GM21528 (cell line): ENCODE results near the gene KRTAP10-5.
"Not testable (repeated sequence)": the region's sequence is repeated elsewhere in the genome, so short reads cannot be mapped to it uniquely, and the experiment has no call there.

ENCODE experiments used
- ATAC-seq: cut with Tn5 transposase; IDR thresholded peaks from one replicate; pipeline ENCODE4 v1.9.1; 2021; ENCODE audit warnings: mild to moderate bottlenecking, moderate library complexity; ENCODE audit not compliant: unreplicated experiment, low FRiP score

The KRTAP10-5 gene, protein sequence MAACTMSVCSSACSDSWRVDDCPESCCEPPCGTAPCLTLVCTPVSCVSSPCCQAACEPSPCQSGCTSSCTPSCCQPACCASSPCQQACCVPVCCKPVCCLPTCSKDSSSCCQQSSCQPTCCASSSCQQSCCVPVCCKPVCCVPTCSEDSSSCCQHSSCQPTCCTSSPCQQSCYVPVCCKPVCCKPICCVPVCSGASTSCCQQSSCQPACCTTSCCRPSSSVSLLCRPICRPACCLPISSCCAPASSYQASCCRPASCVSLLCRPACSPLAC

DNA sequence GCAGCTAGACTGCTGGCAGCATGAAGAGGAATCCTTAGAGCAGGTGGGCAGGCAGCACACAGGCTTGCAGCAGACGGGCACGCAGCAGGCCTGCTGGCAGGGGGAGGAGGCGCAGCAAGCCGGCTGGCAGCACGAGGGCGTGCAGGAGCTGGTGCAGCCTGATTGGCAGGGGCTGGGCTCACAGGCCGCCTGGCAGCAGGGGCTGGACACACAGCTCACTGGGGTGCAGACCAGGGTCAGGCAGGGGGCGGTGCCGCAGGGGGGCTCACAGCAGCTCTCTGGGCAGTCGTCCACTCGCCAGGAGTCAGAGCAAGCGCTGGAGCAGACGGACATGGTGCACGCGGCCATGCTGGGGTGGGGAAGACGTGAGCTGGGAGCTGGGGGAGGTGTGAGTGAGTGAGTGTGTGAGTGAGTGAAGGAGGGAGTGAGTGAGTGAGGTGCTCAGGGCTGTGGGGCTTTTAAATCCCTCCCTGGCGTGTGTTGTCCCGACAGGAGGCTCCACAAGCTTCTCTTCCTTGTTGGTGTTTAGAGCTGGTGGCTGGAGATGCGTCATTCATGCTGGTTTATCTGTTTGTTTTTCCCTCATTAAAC, at the start of gene KRTAP10-5:
TSS of gene KRTAP10-5 (minus strand) at position 374 of the 591 bp plus-strand sequence. CDS start at position 348, 26 bp downstream.
- not testable (repeated sequence) for ATAC-seq

DNA sequence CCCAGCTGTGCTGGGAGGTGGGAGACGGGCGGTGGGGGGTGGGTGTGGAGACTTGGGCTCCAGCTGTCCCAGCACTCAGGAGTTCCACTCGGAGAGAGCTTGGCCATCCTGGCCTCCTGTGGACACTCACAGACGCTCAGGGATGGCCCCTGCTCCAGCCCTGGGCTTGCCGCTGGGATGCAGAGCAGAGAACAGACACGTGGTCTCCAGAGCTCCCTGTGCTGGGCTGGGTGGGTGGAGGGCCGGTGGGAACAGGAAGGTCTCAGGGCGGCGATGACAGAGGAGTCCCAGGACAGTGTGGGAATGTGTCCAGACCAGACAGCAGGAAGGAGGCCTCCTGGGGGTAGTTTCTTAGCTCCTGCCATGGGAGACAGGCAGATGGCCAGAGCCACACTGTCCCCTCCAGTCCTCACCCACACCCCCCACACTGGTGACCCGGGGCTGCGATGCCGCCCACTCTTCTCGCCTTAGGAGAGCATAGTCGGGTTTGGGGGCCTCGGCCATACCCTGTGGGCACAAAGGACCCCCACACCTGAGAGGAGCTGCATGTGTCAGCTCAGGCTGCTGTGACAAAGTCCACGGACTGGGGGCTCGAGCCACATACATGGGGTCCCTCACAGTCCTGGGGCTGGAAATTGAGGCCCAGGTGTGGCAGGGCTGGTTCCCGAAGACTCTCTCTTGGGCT, 48.4 kb upstream of the KRTAP10-5 start:
- no peak for ATAC-seq

DNA sequence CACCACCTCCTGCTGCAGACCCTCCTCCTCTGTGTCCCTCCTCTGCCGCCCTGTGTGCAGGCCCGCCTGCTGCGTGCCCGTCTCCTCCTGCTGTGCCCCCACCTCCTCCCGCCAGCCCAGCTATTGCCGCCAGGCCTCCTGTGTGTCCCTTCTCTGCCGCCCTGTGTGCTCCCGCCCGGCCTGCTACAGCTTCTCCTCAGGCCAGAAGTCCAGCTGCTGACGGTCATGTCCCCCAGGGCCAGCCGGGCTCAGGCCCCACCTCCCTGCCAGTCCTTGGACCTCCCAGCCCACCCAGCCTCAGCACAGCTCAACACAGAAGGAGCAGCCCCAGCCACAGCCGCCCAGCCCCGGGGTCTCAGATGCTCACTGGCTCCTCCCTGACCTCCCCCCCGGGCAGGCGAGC, 47.4 kb upstream of the KRTAP10-5 start:
- ATAC-seq = not testable (repeated sequence)

DNA sequence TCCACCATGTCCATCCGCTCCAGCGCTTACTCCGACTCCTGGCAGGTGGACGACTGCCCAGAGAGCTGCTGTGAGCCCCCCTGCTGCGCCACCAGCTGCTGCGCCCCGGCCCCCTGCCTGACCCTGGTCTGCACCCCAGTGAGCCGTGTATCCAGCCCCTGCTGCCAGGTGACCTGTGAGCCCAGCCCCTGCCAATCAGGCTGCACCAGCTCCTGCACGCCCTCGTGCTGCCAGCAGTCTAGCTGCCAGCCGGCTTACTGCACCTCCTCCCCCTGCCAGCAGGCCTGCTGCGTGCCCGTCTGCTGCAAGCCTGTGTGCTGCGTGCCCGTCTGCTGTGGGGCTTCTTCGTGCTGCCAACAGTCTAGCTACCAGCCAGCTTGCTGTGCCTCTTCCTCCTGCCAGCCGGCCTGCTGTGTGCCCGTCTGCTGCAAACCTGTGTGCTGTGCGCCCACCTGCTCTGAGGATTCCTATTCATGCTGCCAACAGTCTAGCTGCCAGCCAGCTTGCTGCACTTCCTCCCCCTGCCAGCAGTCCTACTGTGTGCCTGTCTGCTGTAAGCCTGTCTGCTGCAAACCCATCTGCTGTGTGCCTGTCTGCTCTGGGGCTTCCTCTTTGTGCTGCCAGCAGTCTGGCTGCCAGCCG, 46.9 kb upstream of the KRTAP10-5 start:
- not testable (repeated sequence) for ATAC-seq

DNA sequence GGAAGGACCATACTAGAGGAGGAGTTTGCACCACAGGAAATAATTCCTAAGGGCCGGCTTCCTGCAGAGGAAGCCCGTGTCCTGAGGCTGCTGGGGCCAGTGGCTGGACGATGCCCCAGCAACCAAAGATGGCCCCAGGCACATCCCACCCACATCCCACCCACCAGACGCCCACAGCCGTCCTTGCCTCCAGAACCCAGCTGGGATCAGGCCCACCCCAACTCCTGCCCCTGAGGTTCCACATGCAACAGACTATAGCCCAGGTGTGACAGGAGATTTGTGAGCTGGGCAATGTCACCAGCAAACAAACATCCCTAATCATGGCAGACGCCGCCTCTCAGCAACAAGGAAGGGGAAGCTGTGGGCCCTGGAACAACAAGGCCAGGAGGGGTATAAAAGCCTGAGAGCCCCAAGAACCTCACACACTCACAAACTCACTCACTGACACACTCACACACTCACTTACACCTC, 46.3 kb upstream of the KRTAP10-5 start, which contains the start of gene KRTAP10-9:
TSS of gene KRTAP10-9 (plus strand) at position 421 of the 471 bp plus-strand sequence. CDS start 79 bp downstream, outside the sequence.
- no peak for ATAC-seq

DNA sequence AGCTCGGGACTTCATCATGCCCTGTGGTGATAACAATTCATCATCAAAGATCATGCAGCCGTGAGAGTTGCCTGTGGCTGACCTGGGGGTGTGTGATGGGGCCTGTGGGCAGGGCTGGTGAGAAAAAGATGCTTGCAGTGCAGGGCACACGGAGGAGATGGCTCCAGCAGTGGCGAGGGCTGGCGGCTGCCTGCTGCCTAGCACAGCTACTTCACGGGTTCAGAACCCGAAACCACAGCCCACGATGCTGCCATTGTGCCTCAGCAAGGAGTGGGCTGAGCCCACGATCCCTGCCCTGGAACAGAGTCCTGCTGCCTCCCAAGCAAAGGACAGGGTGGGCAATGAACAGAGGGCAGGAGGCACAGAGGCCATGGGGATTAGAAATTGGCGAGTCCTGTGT, 45.9 kb upstream of the KRTAP10-5 start:
- no peak for ATAC-seq

DNA sequence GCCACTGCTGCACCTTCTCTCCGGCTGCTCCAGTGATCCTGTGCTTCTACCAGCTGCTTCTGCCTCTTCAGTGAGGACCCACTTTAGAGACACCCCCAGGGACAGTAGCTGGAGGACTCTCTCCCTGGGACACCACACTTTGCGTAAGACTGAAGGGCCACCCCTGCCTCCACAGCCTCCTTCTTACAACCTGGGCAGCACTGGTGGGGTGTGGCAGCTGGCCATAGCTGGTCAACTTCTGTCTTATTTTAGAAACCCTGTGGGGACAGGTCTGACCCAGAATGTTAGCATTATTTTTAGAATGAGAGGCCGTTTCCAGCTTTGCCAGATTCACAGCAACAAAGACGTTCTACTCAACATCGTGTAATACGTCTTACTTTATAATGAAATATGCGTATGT, 45.4 kb upstream of the KRTAP10-5 start:
- ATAC-seq = no peak

DNA sequence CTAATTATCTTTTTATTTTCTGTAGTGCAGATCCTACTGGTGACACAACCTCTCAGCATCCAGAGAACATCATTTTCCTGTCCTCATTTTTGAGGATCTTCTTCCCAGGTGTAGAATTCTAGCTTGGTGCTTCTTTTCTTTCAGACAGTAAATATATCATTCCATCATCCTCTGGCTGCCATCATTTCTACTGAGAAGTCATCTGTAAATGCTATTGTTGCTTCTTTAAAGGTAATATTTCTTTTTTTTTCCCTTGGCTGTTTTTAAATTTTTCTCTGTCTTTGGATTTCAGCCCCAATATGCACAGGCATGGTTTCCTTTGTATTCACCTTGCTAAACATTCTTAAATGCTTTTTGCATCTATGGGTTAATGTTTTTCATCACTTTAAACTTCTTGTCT, 43.2 kb upstream of the KRTAP10-5 start:
- ATAC-seq = no peak

DNA sequence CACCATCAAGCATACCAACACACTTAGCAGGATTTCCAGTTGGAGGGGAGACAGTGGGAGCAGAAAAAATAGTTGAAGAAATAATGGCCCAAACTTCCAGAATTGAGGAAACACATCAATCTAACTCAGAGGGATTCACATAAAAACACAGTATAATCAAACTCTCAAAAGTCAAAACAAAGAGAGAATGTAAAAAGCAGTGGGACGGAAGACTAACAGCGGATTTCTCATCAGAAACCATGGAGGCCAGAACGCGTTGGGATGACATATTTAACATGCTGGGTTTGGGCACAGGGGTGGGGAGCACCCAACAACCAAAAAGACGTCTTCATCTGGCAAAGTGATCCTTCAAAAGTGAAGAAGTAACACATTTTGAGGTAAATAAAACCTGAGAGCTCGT, 39.5 kb upstream of the KRTAP10-5 start:
- no peak for ATAC-seq

DNA sequence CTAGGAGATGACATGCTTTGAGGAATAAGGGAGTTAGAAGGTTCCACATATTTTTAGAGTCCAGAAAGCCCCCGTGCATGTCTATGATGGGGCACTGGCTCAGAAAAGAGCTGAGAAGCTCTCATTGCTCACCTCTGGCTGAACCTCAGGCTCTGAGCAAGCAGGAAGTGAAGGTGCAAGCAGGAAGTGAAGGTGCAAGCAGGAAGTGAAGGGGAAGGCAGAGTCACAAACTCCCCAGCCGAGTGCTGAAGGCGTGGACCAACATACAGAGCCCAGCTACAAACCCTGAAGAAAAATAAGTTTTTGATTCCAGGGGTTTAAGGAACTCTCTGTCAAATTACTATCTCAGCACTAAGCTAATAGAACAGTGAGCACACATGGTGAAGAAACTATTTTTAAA, 38.5 kb upstream of the KRTAP10-5 start:
- no peak for ATAC-seq

DNA sequence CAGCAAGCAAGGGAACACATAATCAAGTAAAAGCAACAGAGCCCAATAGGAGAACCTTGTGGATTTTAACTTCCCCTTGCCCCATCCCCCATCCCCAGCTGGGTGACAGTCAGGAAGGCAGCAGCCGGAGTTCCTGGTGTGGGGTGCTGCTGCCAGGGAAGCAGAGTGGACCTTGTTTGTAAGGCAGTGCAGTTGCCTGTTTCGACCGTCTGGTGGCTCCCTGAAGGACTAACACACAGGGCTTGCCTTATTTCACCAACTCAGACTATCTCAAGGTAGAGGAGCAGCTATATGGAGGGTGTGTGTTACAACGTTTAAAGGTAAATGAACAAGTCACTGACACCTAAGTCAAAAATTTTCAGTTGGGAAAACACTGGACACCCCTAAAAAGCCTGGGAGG, 38.1 kb upstream of the KRTAP10-5 start:
- ATAC-seq = no peak

DNA sequence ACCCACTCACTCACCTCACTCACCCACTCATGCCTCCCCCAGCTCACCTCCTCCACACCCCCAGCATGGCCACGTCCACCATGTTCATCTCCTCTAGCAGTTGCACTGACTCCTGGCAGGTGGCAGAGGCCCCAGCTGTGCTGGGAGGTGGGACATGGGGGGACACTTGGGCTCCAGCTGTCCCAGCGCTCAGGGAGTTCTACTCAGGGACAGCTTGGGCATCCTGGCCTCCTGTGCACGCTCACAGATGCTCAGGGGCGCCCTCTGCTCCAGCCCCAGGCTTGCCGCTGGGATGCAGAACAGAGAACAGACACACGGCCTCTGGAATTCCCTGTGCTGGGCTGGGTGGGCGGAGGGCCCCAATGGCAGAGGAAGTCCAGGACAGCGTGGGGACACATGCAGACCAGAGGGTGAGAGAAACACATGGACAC, 36.7 kb upstream of the KRTAP10-5 start:
- ATAC-seq = no peak

DNA sequence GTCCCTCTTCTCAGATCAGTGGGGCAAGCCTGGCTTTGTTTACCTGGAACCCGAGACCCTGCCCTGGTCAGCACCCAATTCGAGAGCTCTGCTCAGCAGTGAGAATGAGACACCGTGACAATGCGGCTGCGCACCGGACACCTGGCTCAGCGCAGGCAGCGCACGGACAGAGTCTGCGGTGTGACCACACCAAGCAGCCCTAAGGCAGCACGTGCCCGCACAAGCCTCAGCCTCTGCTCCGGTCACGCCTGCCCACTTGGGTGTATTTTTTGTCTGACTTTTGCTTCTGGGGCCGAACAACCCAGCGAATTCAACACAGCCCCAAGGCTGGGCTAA, 36.2 kb upstream of the KRTAP10-5 start:
- no peak for ATAC-seq

DNA sequence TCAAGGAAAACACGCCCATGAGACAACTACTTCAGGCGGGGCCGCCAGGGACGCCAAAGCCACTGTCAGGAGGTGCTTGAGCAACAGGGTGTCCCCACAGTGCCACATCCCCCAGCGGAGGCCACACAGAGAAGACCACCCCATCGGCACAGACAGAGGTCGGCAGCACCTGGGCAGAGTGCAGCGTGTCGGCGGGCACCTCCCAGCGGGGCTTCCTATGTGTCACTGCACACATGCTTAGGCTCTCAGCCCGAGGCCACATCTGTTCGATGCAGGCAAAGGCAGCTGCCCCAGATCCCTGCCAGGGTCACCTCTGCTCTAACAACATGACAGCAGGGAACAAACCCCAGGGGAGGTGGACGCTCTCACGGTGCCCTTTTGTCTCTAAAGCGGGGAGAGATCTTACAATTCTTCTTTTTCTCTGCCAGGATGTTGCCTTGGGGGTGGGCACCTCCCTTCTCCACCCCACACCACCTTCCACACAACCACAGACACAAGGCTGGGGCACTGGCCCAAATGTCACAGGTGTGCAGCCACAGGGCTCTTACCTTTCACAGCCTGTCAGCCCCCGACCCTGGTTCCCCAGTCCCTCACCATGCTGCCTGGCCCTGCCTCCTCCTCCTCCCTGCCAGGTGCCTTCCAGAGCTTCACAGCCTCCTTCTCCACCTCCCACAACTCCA, 35.6 kb upstream of the KRTAP10-5 start:
- ATAC-seq = no peak

DNA sequence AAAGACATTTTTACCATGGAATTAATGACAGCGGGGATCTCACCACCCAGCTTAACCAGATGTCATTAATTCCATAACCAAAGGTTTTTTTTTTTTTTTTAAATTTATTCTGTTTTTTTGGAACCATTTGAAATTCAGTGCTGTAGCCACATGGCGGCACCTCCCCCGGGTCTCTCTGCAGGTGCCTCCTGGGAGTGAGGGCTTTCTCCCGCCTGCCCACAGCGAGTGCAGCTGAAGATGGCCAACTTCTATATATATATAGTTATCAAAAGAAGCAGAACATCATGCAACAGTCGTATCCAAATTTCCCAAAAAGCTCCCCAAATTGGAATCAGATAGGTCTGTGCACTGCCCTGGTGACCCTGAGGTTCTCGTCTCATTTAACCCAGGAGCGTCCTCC, 35.1 kb upstream of the KRTAP10-5 start:
- ATAC-seq = no peak

DNA sequence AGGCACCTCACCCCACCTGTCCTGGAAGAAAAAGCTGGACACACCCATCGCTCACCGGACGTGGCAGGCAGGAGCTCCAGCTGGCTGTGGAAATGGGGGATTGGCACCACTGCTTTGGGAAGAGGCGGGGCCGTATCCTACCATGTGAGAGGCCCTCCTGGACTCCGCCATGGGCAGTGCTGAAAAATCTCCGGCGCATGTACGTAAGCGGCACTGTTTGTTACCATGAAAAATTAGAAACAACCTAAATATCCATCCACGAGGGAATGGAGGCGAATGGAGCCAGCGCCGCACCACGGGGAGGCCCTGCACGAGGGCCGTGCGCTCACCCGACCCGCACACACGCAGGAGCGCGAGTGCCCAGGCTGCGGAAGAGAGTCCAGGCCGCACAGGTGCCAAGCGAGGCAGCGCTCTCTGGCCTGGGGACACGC, 34.6 kb upstream of the KRTAP10-5 start:
- no peak for ATAC-seq

DNA sequence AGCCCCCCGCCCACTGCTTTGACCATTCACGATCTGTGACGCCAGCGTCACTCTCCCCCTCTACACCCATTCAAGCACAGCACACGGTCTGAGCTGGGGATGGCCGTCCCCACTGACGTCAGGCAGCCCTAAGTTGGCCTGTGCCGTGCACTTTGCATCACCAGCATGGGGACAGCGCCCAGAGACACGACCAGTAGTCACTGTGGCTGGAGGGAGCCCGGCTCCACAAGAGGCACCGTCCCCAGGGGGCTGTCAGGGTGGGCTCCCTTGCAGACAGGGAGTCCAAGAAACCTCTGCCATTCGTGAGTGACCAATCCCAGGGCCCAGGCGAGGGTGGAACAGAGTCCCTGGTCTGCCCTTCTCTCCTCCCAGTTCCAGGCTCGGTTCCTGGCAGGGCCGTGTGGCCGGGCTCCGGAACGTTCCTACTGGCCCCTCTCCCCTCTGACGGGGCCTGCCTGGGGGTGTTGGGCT, 33.8 kb upstream of the KRTAP10-5 start:
- ATAC-seq = no peak

DNA sequence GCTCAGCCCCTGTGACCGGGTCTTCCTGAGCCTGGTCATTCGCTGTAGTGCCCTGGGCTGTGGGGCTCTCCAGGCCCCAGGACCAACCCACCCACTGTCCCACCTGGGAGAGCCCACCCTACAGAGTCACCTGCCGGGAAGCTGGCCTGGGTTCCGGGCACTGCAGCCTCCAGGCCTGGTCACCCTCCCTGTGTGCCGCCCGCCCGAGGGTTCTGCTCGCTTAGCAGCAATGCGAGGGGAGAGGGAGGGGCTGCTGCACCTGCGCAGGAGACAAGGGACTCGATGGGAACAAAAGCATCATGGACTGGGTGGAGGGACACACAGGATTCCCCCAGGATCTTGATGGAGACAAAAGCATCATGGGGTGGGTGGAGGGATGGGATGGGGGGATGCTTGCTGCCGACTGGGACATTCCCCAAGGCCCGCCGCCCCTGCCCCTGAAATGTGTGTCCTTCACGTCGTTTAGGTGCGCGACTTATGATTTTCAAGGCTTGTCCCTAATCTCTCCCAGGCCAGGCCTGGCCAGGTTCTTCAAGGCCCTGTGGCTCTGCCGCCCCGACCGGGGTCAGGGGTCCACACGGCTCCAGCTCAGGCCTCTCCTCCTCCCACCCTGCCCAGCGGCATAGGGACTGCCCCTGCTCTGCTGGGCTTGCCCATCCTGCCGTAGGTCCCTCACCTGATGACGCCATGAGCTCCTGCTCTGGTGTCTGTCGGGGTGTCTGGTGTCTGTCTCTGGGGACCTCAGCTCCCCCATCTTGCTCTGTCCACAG, 33.2 kb upstream of the KRTAP10-5 start:
- ATAC-seq = no peak

DNA sequence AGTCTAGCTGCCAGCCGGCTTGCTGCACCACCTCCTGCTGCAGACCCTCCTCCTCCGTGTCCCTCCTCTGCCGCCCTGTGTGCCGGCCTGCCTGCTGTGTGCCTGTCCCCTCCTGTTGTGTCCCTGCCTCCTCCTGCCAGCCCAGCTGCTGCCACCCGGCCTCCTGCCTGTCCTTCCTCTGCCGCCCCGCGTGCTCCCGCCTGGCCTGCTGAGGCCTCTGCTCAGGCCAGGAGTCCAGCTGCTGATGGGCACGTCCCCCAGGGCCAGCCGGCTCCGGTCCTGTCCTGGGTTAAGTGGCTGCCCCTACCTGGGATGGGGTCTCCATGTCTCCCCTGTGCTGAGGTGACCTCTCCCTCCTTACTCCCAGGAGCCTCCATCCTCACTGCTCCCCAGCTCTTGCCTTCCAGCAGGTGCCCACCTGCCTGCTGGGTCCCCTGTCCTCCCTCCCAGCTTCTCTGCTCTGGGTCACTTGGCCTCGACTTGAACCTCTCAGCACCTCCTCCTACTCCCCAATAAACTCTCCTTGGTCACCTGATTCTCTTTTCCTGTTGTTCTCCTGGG, 32.3 kb upstream of the KRTAP10-5 start:
- ATAC-seq = no peak
